WTC11 (cell line): ENCODE measurements around the gene MESD. TPM values are rescaled to one million over a fixed set of nuclear protein-coding genes. Genes with fewer than 3 reads are reported as not detected.

Experiments used
- ATAC-seq: fragments of 200-7000 bp; cut with Tn5 transposase; 2 replicates; pipeline ENCODE4 v1.10.0; 2021; ENCODE audit warnings: mild to moderate bottlenecking, moderate library complexity
- CTCF ChIA-PET: fragments of 300-600 bp; sonication (Branson Sonifier 250); formaldehyde crosslinking; loops from one replicate; lab custom pipeline; 2021; ENCODE audit warnings: antibody characterized with exemption; lab: Charles Lee
- POLR2A ChIA-PET: fragments of 350-600 bp; sonication (Branson Sonifier 250); formaldehyde crosslinking; loops from one replicate; lab custom pipeline; 2021; ENCODE audit warnings: antibody characterized with exemption; lab: Charles Lee
- DNase-seq: peaks from one replicate; pipeline ENCODE4 v3.0.0; 2021; ENCODE audit warnings: low spot score
- H3K27ac Mint-ChIP-seq: 2 replicates; pipeline ENCODE4 v1.8.0; 2021; ENCODE audit warnings: mixed read lengths
- H3K27me3 Mint-ChIP-seq: 2 replicates; pipeline ENCODE4 v1.8.0; 2021; ENCODE audit warnings: low read depth, mild to moderate bottlenecking, moderate library complexity, mixed read lengths
- H3K36me3 Mint-ChIP-seq: 2 replicates; pipeline ENCODE4 v1.8.0; 2021; ENCODE audit warnings: mixed read lengths
- H3K4me1 Mint-ChIP-seq: 2 replicates; pipeline ENCODE4 v1.8.0; 2022; ENCODE audit warnings: mixed read lengths
- H3K4me3 Mint-ChIP-seq: 2 replicates; pipeline ENCODE4 v1.8.0; 2021; ENCODE audit warnings: mild to moderate bottlenecking, moderate library complexity, mixed read lengths
- H3K9me3 Mint-ChIP-seq: 2 replicates; pipeline ENCODE4 v1.8.0; 2021; ENCODE audit warnings: mixed read lengths
- CREM ChIP-seq: sonication (generic); formaldehyde crosslinking; IDR thresholded peaks from 2 replicates; pipeline ENCODE4 v1.8.1; 2022; ENCODE audit warnings: mild to moderate bottlenecking, missing genetic modification reagents, moderate library complexity
- EMX1 ChIP-seq: fragments of 250-450 bp; sonication (Bioruptor Pico); IDR thresholded peaks from 2 replicates; pipeline ENCODE4 v1.8.0; 2021; ENCODE audit warnings: mild to moderate bottlenecking
- ESRRA ChIP-seq: sonication (generic); formaldehyde crosslinking; IDR thresholded peaks from 2 replicates; pipeline ENCODE4 v1.8.1; 2022; ENCODE audit warnings: mild to moderate bottlenecking, missing genetic modification reagents, borderline replicate concordance
- JAZF1 ChIP-seq: fragments of 250-450 bp; sonication (Bioruptor Pico); IDR thresholded peaks from 2 replicates; pipeline ENCODE4 v1.9.0; 2021; ENCODE audit warnings: moderate library complexity, mild to moderate bottlenecking, inconsistent platforms
- MYBL2 ChIP-seq: sonication (generic); formaldehyde crosslinking; IDR thresholded peaks from 2 replicates; pipeline ENCODE4 v1.8.1; 2023; ENCODE audit warnings: mild to moderate bottlenecking, moderate library complexity, missing genetic modification reagents
- NR1H2 ChIP-seq: sonication (generic); formaldehyde crosslinking; IDR thresholded peaks from 2 replicates; pipeline ENCODE4 v1.9.0; 2021; ENCODE audit warnings: mild to moderate bottlenecking, moderate library complexity, missing genetic modification reagents
- NR2C2 ChIP-seq: sonication (generic); formaldehyde crosslinking; IDR thresholded peaks from 2 replicates; pipeline ENCODE4 v1.8.0; 2022; ENCODE audit warnings: mild to moderate bottlenecking, missing genetic modification reagents
- RORB ChIP-seq: fragments of 250-450 bp; sonication (Bioruptor Pico); IDR thresholded peaks from 2 replicates; pipeline ENCODE4 v1.9.0; 2021; ENCODE audit warnings: mild to moderate bottlenecking
- SMAD4 ChIP-seq: sonication (generic); formaldehyde crosslinking; IDR thresholded peaks from 2 replicates; pipeline ENCODE4 v1.8.0; 2022; ENCODE audit warnings: mild to moderate bottlenecking, missing genetic modification reagents
- SP1 ChIP-seq: sonication (generic); formaldehyde crosslinking; conservative IDR thresholded peaks from 2 replicates; pipeline ENCODE4 v1.8.1; 2022; ENCODE audit warnings: missing genetic modification reagents
- TEAD1 ChIP-seq: sonication (generic); formaldehyde crosslinking; IDR thresholded peaks from 2 replicates; pipeline ENCODE4 v1.8.0; 2022; ENCODE audit warnings: mild to moderate bottlenecking, missing genetic modification reagents
- TEAD4 ChIP-seq: sonication (generic); formaldehyde crosslinking; IDR thresholded peaks from 2 replicates; pipeline ENCODE4 v1.8.0; 2022; ENCODE audit warnings: mild to moderate bottlenecking, missing genetic modification reagents
- TP53 ChIP-seq: sonication (generic); formaldehyde crosslinking; IDR thresholded peaks from 2 replicates; pipeline ENCODE4 v1.8.1; 2023; ENCODE audit warnings: mild to moderate bottlenecking, missing genetic modification reagents
- ZNF263 ChIP-seq: sonication (generic); formaldehyde crosslinking; IDR thresholded peaks from 2 replicates; pipeline ENCODE4 v1.8.1; 2022; ENCODE audit warnings: low read depth, mild to moderate bottlenecking, moderate library complexity, missing genetic modification reagents
- ZNF671 ChIP-seq: fragments of 250-450 bp; sonication (Bioruptor Pico); IDR thresholded peaks from 2 replicates; pipeline ENCODE4 v1.8.0; 2021; ENCODE audit warnings: mild to moderate bottlenecking
- total RNA-seq: library from RNA; stranded (reverse); gene quantifications from 3 replicates; pipeline ENCODE4 v1.2.3, GENCODE V29; 2021
- TF ChIP-seq, protein P1 (sequence below): fragments of 250-450 bp; sonication (Bioruptor Pico); IDR thresholded peaks from 2 replicates; pipeline ENCODE4 v1.9.0; 2021; ENCODE audit warnings: mild to moderate bottlenecking
- TF ChIP-seq, protein P2 (sequence below): fragments of 250-450 bp; sonication (Bioruptor Pico); conservative IDR thresholded peaks from 2 replicates; pipeline ENCODE4 v1.9.0; 2021; ENCODE audit warnings: mild to moderate bottlenecking
- TF ChIP-seq, protein P3 (sequence below): sonication (generic); formaldehyde crosslinking; IDR thresholded peaks from 2 replicates; pipeline ENCODE4 v1.8.1; 2023; ENCODE audit warnings: mild to moderate bottlenecking, missing genetic modification reagents
- TF ChIP-seq, protein P4 (sequence below): sonication (generic); formaldehyde crosslinking; IDR thresholded peaks from 2 replicates; pipeline ENCODE4 v1.8.0; 2022; ENCODE audit warnings: mild to moderate bottlenecking, missing genetic modification reagents
- TF ChIP-seq, protein P5 (sequence below): sonication (generic); formaldehyde crosslinking; IDR thresholded peaks from 2 replicates; pipeline ENCODE4 v1.8.1; 2022; ENCODE audit warnings: mild to moderate bottlenecking, moderate library complexity, missing genetic modification reagents
- TF ChIP-seq, protein P6 (sequence below): sonication (generic); formaldehyde crosslinking; IDR thresholded peaks from 2 replicates; pipeline ENCODE4 v1.8.1; 2022; ENCODE audit warnings: mild to moderate bottlenecking, missing genetic modification reagents, moderate library complexity, borderline replicate concordance
- TF ChIP-seq, protein P7 (sequence below): sonication (generic); formaldehyde crosslinking; IDR thresholded peaks from 2 replicates; pipeline ENCODE4 v1.8.0; 2023; ENCODE audit warnings: mild to moderate bottlenecking, missing genetic modification reagents
- TF ChIP-seq, protein P8 (sequence below): fragments of 250-450 bp; sonication (Bioruptor Pico); IDR thresholded peaks from 2 replicates; pipeline ENCODE4 v1.9.0; 2021; ENCODE audit warnings: moderate library complexity, mild to moderate bottlenecking, inconsistent platforms, borderline replicate concordance
- TF ChIP-seq, protein P9 (sequence below): sonication (generic); formaldehyde crosslinking; IDR thresholded peaks from 2 replicates; pipeline ENCODE4 v1.8.1; 2023; ENCODE audit warnings: mild to moderate bottlenecking, missing genetic modification reagents

MESD gene
- total RNA-seq, 1 experiment from 2014 or later: 28.3 TPM

DNA sequence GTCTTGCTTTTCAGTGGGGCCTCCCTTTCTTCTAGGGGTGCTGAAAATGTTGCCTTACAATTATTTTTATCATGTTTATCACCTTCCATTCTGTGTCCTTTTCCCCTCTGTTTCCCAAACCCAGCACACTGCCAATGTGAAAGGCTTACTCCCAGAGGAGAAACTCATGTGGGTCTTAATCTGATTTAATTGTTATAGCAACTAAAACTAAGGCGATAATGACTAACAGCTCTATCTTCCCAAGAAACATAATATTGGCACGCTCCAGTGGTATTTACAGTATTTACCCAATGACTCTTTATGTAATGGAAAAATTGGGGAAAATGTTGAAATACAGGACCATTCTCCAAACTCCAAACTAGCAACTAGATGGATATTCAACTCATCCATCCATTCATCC lies 58.4 kb downstream of the MESD start:
- Mint-ChIP-seq H3K36me3 (no peaks in the 10 kb centered on the region; the same call in 1 of the 2 replicates), H3K27me3 (no peaks in the 10 kb centered on the region), H3K4me1 (peaks cover 7% of the 10 kb centered on the region), H3K4me3 (no peak overlapping the region), H3K9me3 (no peaks in the 10 kb centered on the region), H3K27ac (no peak overlapping the region)
- DNase-seq (no peak), ATAC-seq (no peak)
- ChIA-PET CTCF (no interaction called here), POLR2A (no interaction called here)
- TF ChIP-seq TEAD1 (CRISPR knock-in tag) (no peak), SP1 (no peak), SMAD4 (no peak), NR2C2 (no peak), CREM (CRISPR knock-in tag) (no peak), MYBL2 (CRISPR knock-in tag) (no peak), EMX1 (CRISPR knock-in tag) (no peak), ZNF671 (CRISPR knock-in tag) (no peak)
- TF ChIP-seq, protein P1, sequence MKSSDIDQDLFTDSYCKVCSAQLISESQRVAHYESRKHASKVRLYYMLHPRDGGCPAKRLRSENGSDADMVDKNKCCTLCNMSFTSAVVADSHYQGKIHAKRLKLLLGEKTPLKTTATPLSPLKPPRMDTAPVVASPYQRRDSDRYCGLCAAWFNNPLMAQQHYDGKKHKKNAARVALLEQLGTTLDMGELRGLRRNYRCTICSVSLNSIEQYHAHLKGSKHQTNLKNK (CRISPR knock-in tag): no peak
- TF ChIP-seq, protein P2, sequence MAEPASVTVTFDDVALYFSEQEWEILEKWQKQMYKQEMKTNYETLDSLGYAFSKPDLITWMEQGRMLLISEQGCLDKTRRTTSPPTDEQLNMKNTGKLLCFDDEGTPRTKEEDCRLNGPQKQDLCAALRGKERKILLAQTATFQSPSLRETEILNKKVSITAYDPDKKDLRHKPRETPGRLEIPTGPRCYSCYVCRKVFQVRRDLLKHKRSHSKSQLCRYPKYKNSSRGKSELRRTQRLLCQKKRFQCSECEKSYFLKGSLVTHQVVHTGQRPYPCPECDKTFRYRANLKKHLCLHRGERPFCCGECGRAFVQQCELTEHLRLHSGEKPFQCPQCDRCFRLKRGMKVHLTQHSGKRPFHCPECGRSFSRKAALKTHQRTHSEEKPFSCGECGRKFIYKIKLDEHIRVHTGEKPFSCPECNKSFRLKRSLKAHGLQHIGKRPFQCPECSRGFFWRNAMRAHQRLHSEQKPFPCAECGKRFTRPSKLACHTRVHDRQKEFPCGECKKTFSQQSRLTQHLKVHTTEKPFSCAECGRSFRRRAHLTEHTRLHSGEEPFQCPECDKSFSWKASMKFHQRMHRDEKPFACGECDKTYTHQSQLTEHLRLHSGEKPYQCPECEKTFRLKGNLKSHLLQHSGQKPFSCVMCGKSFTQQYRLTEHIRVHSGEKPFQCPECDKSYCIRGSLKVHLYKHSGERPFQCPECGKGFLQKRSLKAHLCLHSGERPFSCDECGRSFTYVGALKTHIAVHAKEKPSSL (CRISPR knock-in tag): no peak
- TF ChIP-seq, protein P3, sequence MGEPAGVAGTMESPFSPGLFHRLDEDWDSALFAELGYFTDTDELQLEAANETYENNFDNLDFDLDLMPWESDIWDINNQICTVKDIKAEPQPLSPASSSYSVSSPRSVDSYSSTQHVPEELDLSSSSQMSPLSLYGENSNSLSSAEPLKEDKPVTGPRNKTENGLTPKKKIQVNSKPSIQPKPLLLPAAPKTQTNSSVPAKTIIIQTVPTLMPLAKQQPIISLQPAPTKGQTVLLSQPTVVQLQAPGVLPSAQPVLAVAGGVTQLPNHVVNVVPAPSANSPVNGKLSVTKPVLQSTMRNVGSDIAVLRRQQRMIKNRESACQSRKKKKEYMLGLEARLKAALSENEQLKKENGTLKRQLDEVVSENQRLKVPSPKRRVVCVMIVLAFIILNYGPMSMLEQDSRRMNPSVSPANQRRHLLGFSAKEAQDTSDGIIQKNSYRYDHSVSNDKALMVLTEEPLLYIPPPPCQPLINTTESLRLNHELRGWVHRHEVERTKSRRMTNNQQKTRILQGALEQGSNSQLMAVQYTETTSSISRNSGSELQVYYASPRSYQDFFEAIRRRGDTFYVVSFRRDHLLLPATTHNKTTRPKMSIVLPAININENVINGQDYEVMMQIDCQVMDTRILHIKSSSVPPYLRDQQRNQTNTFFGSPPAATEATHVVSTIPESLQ (CRISPR knock-in tag): no peak
- TF ChIP-seq, protein P4, sequence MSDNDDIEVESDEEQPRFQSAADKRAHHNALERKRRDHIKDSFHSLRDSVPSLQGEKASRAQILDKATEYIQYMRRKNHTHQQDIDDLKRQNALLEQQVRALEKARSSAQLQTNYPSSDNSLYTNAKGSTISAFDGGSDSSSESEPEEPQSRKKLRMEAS: no peak
- TF ChIP-seq, protein P5, sequence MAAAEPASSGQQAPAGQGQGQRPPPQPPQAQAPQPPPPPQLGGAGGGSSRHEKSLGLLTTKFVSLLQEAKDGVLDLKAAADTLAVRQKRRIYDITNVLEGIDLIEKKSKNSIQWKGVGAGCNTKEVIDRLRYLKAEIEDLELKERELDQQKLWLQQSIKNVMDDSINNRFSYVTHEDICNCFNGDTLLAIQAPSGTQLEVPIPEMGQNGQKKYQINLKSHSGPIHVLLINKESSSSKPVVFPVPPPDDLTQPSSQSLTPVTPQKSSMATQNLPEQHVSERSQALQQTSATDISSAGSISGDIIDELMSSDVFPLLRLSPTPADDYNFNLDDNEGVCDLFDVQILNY (CRISPR knock-in tag): no peak
- TF ChIP-seq, protein P6, sequence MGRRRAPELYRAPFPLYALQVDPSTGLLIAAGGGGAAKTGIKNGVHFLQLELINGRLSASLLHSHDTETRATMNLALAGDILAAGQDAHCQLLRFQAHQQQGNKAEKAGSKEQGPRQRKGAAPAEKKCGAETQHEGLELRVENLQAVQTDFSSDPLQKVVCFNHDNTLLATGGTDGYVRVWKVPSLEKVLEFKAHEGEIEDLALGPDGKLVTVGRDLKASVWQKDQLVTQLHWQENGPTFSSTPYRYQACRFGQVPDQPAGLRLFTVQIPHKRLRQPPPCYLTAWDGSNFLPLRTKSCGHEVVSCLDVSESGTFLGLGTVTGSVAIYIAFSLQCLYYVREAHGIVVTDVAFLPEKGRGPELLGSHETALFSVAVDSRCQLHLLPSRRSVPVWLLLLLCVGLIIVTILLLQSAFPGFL (CRISPR knock-in tag): no peak
- TF ChIP-seq, protein P7, sequence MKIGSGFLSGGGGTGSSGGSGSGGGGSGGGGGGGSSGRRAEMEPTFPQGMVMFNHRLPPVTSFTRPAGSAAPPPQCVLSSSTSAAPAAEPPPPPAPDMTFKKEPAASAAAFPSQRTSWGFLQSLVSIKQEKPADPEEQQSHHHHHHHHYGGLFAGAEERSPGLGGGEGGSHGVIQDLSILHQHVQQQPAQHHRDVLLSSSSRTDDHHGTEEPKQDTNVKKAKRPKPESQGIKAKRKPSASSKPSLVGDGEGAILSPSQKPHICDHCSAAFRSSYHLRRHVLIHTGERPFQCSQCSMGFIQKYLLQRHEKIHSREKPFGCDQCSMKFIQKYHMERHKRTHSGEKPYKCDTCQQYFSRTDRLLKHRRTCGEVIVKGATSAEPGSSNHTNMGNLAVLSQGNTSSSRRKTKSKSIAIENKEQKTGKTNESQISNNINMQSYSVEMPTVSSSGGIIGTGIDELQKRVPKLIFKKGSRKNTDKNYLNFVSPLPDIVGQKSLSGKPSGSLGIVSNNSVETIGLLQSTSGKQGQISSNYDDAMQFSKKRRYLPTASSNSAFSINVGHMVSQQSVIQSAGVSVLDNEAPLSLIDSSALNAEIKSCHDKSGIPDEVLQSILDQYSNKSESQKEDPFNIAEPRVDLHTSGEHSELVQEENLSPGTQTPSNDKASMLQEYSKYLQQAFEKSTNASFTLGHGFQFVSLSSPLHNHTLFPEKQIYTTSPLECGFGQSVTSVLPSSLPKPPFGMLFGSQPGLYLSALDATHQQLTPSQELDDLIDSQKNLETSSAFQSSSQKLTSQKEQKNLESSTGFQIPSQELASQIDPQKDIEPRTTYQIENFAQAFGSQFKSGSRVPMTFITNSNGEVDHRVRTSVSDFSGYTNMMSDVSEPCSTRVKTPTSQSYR (CRISPR knock-in tag): no peak

DNA sequence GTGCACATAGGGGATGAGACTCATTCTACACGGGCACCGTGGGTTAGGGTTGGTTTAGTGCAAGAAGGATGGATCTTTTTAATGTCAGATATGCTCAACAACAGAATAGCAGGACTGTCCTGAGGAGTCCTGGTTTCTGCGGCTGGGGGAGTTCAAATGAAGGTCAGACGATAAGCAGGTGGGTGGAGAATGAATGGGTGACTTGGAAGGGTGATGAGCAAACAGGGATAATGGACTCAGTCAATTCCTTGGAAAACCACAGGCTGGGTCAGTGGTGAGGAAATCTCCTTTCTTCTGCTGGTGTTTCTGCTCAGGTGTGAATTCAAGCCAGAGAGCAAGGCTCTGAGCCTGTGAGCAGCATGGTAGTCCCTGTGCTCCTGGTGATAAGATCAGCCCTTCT lies 59.9 kb downstream of the MESD start:
- Mint-ChIP-seq H3K36me3 (no peaks in the 10 kb centered on the region), H3K9me3 (no peaks in the 10 kb centered on the region), H3K4me3 (no peak overlapping the region), H3K4me1 (peaks cover 4% of the 10 kb centered on the region), H3K27ac (no peak overlapping the region), H3K27me3 (no peaks in the 10 kb centered on the region)
- ATAC-seq (no peak), DNase-seq (no peak)
- POLR2A ChIA-PET: no interaction called here
- CTCF ChIA-PET: no interaction called here
- TF ChIP-seq ZNF263 (CRISPR knock-in tag) (no peak), SMAD4 (no peak), TP53 (CRISPR knock-in tag) (no peak), ESRRA (CRISPR knock-in tag) (no peak), RORB (CRISPR knock-in tag) (no peak), JAZF1 (CRISPR knock-in tag) (no peak), NR1H2 (no peak), TEAD4 (CRISPR knock-in tag) (no peak)
- TF ChIP-seq, protein P5 (CRISPR knock-in tag): no peak
- TF ChIP-seq, protein P8, sequence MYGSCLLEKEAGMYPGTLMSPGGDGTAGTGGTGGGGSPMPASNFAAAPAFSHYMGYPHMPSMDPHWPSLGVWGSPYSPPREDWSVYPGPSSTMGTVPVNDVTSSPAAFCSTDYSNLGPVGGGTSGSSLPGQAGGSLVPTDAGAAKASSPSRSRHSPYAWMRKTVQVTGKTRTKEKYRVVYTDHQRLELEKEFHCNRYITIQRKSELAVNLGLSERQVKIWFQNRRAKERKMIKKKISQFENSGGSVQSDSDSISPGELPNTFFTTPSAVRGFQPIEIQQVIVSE: no peak
- TF ChIP-seq, protein P9, sequence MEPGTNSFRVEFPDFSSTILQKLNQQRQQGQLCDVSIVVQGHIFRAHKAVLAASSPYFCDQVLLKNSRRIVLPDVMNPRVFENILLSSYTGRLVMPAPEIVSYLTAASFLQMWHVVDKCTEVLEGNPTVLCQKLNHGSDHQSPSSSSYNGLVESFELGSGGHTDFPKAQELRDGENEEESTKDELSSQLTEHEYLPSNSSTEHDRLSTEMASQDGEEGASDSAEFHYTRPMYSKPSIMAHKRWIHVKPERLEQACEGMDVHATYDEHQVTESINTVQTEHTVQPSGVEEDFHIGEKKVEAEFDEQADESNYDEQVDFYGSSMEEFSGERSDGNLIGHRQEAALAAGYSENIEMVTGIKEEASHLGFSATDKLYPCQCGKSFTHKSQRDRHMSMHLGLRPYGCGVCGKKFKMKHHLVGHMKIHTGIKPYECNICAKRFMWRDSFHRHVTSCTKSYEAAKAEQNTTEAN (CRISPR knock-in tag): no peak
